DND-41 (cell line): ENCODE measurements around the gene CDCA5.

Source experiments
- ATAC-seq: fragments of 200-7000 bp; cut with Tn5 transposase; 3 replicates; pipeline ENCODE4 v1.9.1; 2021; ENCODE audit warnings: low read depth; ENCODE audit not compliant: insufficient read depth
- DNase-seq: peaks from one replicate; pipeline ENCODE4 v3.0.0-alpha.2; 2020
- H2AFZ ChIP-seq: 2 replicates; pipeline ENCODE4 v1.6.0; 2012; ENCODE audit warnings: low read depth, low read length
- H3K27ac ChIP-seq: 2 replicates; pipeline ENCODE4 v1.5.1; 2012; ENCODE audit warnings: low read length, inconsistent platforms
- H3K27me3 ChIP-seq: fragments of 200-600 bp; sonication (generic); 2 replicates; pipeline ENCODE4 v1.6.0; 2012; ENCODE audit warnings: low read length, mild to moderate bottlenecking, inconsistent platforms; ENCODE audit not compliant: insufficient read depth, poor library complexity
- H3K36me3 ChIP-seq: 2 replicates; pipeline ENCODE4 v1.5.1; 2012; ENCODE audit warnings: low read length, inconsistent platforms; ENCODE audit not compliant: insufficient read depth
- H3K4me1 ChIP-seq: 2 replicates; pipeline ENCODE4 v1.5.1; 2012; ENCODE audit warnings: mild to moderate bottlenecking, low read length; ENCODE audit not compliant: insufficient read depth
- H3K4me2 ChIP-seq: 2 replicates; pipeline ENCODE4 v1.6.0; 2012; ENCODE audit warnings: mild to moderate bottlenecking, moderate library complexity, low read length, inconsistent platforms; ENCODE audit not compliant: insufficient read depth
- H3K4me3 ChIP-seq, 2 experiments: fragments of 200-600 bp in 1 of 2; shearing (Covaris generic) in 1 of 2; 2 replicates each; pipeline ENCODE4 v1.5.1; 2012 to 2016; ENCODE audit warnings: inconsistent platforms in 2 of 2, low read length in 2 of 2, mild to moderate bottlenecking in 2 of 2, low read depth in 1 of 2, moderate library complexity in 1 of 2
- H3K79me2 ChIP-seq: 2 replicates; pipeline ENCODE4 v1.6.0; 2012; ENCODE audit warnings: low read length, inconsistent platforms; ENCODE audit not compliant: insufficient read depth
- H3K9ac ChIP-seq: 2 replicates; pipeline ENCODE4 v1.6.0; 2012; ENCODE audit warnings: low read depth, mild to moderate bottlenecking, inconsistent platforms, low read length, moderate library complexity
- H3K9me3 ChIP-seq: 2 replicates; pipeline ENCODE4 v1.5.1; 2012; ENCODE audit warnings: low read length, moderate library complexity, mild to moderate bottlenecking, inconsistent platforms; ENCODE audit not compliant: insufficient read depth, severe bottlenecking
- H4K20me1 ChIP-seq: 2 replicates; pipeline ENCODE4 v1.6.0; 2012; ENCODE audit warnings: low read length; ENCODE audit not compliant: insufficient read depth
- CTCF ChIP-seq: IDR thresholded peaks from 2 replicates; pipeline ENCODE4 v1.5.1; 2012; ENCODE audit warnings: borderline replicate concordance, low read length, moderate library complexity, mild to moderate bottlenecking; ENCODE audit not compliant: poor library complexity, severe bottlenecking; ENCODE audit errors: extremely low read depth
- EZH2 ChIP-seq: IDR thresholded peaks from 3 replicates; pipeline ENCODE4 v1.6.1; 2012; ENCODE audit warnings: borderline replicate concordance, low read depth, mild to moderate bottlenecking, moderate library complexity, low read length, inconsistent platforms; ENCODE audit not compliant: severe bottlenecking

CDCA5 gene

DNA sequence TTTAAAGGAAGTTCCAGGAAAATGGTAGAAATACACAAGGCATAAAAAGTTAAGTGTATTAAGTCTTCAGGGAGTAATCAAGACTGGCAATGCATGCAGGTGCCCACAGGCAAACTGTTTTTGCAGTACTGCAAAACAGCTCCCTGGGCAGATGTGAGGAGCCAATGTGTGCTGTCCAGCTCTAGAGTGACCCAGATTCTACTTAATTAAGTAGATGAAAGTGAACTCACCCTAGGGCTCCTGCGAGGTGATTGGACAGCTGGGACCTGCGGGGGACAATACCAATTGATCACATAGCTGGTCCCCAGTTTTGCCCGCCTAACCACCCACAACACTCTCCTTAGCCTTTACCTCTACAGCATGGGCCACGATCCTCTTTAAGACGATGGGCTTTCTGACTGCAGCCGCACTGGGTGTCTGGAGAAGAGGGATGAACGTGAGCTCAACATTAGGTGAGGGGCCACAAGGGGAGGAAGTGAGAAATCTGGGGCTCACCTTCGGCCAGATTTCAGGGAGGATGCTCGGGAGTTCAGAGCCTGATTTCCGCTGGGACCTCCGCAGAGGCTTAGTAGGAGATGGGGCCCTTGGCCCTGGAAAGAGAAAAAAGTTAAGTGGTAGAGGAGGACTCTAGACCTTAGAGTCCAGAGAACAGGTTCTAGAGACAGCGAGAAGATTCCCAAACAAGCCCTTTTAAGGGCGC is 556 bp downstream of the CDCA5 start:
- Histone ChIP-seq H3K9ac (peak overlapping the region; percentile 98), H3K27me3 (no peaks in the 10 kb centered on the region), H3K36me3 (peaks cover 87% of the 10 kb centered on the region), H4K20me1 (peaks cover 39% of the 10 kb centered on the region), H3K4me2 (peak overlapping the region; percentile 74), H3K4me3 (peak overlapping the region; percentile 89 to 91), H3K79me2 (peaks cover 73% of the 10 kb centered on the region), H3K9me3 (no peaks in the 10 kb centered on the region), H3K4me1 (peaks cover 60% of the 10 kb centered on the region), H3K27ac (peak overlapping the region; percentile 96), H2AFZ (peak overlapping the region; percentile 80)
- TF ChIP-seq EZH2 (no peak), CTCF (peak; percentile 3)
- ATAC-seq (peak; percentile 25), DNase-seq (no peak)

DNA sequence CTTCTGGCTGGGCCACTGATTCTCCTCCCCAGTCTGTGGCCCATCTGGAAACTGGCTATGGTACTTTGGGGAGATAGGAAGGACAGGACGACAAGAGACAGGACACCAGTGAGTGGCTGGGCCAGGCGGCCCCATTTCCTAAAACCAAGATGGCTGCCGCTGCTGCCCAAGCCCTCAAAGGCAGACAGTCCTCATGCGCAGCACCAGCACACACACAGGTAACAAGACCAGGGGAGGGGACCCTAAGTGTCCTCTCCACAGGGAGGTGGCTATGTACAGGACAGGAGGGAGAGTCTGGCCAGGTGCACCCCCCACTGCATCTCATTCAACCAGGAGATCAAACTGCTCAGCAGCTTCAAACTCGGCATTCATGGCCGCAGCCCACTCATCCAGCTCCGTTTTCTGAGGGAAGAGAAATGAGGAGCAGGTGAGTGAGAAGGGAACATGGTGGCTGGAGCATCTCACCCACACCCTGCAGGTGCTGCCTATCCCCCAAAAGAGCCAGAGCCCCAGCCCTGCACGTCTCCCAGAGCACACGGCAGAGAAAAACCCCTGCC is 5.0 kb downstream of the CDCA5 start:
- Histone ChIP-seq H2AFZ (no peak overlapping the region), H3K4me2 (peak overlapping the region; percentile 38), H3K27ac (no peak overlapping the region), H3K4me1 (peaks cover 54% of the 10 kb centered on the region), H3K36me3 (peaks cover 79% of the 10 kb centered on the region), H3K27me3 (no peaks in the 10 kb centered on the region), H3K9ac (peak overlapping the region; percentile 0; the same call in 1 of the 2 replicates), H3K9me3 (no peaks in the 10 kb centered on the region), H3K4me3 (0 out of 4 replicates have a peak overlapping the region, but pooled peaks of 1 of the 2 experiments have one; percentile 7), H4K20me1 (peaks cover 48% of the 10 kb centered on the region), H3K79me2 (peaks cover 61% of the 10 kb centered on the region)
- ATAC-seq = no peak
- no peak for DNase-seq
- TF ChIP-seq CTCF (no peak), EZH2 (no peak)

- Histone ChIP-seq H3K79me2 (peaks cover 54% of the 10 kb centered on the region), H3K4me2 (peak overlapping the region; percentile 38; the same call in 1 of the 2 replicates), H3K27ac (no peak overlapping the region), H3K9me3 (no peaks in the 10 kb centered on the region), H3K4me3 (no peak overlapping the region), H3K9ac (0 out of 2 replicates have a peak overlapping the region, but pooled peaks have one; percentile 0), H4K20me1 (peaks cover 45% of the 10 kb centered on the region), H3K36me3 (peaks cover 74% of the 10 kb centered on the region), H2AFZ (no peak overlapping the region), H3K4me1 (peaks cover 53% of the 10 kb centered on the region), H3K27me3 (no peaks in the 10 kb centered on the region)
- ATAC-seq = peak; percentile 83
- TF ChIP-seq CTCF = peak; percentile 77
- TF ChIP-seq EZH2 = no peak
- peak; percentile 62 for DNase-seq
Measured at GRCh38 chr11:65078151-65078550, 5.7 kb downstream of the CDCA5 start.
